Hippocampal formation (tissue), 2 donors: ENCODE results near the gene NKAPL.

Experiments used
- DNase-seq, 2 donors: peaks; one replicate each; lab custom pipeline; 2025; lab: John Stamatoyannopoulos, UW

Gene NKAPL

DNA sequence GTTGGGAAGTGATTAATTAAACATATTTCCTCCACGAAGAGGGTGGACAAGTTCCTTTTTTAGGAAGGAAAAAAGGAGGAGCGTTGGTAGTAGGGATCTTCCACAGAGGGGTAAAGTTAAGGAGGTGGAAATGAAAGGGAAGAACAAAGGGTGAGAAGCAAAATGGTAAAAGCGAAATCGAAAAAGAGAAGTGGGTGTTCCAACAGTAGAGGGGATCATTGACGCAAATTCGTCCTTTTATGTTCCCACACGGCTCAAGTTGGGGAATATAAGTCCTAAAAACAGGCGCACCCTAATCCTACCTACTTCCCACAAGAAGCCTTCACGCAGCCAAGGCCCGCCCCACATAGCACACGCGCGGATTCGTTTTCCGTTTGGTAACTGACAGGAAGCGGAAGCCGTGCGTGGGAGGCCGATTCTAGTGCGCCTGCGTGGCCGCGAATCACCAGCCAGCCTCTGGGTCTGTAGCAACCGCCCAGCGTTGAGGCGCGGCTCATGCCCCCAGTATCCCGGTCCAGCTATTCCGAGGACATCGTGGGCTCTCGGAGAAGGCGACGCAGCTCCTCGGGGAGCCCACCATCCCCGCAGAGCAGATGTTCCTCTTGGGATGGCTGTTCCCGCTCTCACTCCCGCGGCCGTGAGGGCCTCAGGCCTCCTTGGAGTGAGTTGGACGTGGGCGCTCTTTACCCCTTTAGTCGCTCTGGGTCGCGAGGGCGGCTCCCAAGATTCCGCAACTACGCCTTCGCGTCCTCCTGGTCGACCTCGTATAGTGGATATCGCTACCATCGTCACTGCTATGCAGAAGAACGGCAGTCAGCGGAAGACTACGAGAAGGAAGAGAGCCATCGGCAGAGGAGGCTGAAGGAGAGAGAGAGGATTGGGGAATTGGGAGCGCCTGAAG is at the start of gene NKAPL:
NKAPL (plus strand) TSS at position 421 of the 901 bp plus-strand sequence; CDS start at position 496, 75 bp downstream.
- peak in 1 of 2 donors; percentile 56 for DNase-seq

DNA sequence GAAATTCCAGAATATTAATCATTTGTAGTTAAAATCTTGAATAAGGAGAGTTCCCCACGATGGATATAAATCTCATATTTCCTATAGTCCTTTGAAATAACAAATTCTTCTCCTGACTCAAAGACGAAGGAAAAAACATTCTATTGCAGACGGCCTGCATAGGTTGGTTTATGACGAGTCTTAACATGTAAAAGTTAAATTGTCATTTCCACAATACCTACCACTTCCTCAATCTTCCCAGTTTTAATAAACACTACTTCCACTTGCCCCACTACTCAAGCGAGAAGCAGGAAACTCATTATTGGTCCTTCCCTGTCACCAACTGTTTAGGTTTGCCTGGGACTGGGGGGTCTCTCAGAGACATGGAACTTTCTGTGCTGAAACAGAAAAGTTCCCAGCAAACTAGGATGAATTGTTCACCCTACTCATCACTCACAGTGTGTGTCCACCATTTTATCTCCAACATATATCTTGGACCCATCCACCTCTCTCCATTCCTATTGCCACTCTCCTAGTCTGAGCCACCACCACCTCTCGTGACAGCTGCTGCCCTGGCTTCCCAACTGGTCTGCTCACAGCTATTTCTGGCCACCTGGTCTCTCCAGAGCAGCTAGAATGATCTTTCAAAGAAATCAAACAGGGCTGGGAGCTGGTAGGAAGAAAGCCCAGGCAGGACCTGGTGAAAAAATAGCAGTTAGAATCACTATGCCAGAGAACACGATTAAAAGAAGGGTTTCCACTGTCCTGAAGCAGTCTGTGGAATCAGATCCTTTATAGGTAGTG is 49.2 kb upstream of the NKAPL start:
- no peak for DNase-seq

DNA sequence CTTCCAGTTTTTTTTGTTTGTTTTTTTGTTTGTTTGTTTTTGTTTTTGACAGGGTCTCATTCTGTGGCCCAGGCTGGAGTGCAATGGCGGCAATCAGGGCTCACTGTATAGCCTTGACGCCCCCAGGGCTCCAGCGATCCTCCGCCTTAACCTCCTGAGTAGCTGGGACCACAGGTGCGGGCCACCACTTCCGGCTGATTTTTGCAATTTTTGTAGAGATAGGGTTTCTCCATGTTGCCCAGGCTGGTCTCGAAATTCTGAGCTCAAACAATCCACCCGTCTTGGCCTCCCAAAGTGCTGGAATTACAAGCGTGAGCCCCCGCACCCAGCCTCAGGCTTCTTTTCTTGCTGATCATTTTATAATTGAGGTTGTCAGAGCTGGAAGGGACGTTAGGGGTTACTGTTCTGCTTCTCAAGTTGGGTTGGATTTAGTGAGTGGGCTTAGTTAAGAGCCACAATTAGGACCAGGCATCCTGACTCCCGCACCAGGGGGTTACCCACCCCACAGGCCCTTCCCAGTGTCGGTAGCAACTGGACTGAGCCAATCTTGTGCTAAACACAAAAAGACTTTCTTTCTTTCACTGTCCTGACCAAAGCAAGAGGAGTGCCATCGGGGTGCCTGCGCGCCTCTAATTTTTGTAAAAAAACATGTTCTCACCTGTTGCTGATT is 47.1 kb upstream of the NKAPL start:
- DNase-seq: no peak

DNA sequence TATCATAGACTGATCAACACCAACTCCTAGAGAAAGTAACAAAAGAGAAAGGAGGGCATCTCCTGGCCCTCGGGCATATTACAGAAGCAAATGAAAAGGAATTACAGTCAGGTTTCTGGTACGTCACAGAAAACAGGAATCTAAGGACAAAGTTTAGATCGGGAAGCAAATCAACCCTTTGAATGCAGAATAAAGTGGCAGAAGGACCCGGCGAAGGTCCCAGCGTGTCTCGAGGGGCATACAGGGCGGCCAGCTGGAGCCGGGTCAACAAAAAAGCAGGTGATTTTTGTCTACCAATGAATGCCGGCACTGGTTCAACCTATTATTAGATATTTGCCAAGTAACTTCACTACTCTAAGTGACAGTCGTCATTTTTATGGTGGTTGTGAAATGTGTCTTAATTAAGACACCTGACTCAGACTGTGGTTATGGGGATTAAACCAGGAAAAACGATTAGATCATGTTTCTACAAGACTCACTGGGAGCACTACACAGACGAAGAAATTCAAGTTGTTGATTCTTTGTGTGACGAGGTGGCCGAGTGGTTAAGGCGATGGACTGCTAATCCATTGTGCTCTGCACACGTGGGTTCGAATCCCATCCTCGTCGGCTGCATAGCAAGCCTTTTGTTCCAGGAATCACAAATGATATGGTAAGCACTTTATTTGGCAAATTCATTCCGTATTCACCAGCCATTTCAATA is 46.4 kb upstream of the NKAPL start:
- DNase-seq: no peak

DNA sequence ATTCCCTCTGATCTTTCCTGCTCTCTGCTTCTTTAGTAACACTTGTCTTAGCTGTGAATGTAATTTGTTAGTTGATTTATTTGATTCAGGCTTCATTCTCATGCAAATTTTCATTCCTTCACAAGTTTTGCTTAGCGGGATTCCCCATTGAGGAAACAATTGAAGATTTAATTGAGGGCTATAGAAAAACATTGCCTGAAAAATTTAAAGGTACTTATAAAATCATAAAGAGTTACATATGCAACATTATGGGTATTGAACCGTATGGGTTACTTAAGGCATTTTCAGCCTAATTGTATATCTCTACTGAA is 45.9 kb upstream of the NKAPL start:
- DNase-seq: no peak

DNA sequence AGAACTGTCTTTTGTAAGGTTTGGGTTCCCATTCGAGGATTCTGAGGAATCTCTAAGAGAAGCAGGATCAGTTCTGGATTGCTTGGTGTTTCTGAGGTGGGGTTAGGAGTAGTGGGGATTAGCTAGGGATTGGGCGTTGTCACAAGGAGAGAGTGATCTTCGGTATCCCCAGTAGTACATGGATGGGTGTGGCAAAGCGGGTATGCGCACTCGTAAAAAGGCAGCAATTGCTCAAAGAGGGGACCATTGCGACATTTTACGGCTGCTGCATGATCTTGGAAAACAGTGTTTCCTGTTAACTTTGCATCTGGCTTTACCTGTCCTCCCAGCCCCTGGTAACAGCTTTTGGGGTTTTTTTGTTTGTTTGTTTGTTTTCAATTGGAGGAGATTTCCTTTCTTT is 43.7 kb upstream of the NKAPL start:
- DNase-seq: no peak

DNA sequence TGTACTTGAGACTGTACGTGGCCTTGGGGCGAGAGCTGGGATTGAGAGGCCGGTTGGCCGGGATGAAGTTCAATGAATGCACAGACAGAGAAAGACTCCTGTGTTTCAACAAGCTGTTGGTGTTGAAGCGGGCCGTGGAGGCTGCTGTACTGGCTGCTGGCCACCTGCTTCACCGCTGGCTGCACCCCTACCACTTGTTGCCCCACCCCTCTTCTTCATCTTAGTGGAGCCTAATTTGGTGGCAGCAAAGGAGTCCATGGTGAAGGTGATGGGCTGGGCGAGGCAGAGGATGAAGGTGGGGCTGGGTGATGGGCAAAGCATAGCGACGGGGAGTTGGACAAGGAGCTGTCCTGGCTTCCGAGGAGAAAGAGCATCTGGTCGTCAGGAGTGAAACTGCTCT is 41.2 kb upstream of the NKAPL start:
- DNase-seq: no peak

DNA sequence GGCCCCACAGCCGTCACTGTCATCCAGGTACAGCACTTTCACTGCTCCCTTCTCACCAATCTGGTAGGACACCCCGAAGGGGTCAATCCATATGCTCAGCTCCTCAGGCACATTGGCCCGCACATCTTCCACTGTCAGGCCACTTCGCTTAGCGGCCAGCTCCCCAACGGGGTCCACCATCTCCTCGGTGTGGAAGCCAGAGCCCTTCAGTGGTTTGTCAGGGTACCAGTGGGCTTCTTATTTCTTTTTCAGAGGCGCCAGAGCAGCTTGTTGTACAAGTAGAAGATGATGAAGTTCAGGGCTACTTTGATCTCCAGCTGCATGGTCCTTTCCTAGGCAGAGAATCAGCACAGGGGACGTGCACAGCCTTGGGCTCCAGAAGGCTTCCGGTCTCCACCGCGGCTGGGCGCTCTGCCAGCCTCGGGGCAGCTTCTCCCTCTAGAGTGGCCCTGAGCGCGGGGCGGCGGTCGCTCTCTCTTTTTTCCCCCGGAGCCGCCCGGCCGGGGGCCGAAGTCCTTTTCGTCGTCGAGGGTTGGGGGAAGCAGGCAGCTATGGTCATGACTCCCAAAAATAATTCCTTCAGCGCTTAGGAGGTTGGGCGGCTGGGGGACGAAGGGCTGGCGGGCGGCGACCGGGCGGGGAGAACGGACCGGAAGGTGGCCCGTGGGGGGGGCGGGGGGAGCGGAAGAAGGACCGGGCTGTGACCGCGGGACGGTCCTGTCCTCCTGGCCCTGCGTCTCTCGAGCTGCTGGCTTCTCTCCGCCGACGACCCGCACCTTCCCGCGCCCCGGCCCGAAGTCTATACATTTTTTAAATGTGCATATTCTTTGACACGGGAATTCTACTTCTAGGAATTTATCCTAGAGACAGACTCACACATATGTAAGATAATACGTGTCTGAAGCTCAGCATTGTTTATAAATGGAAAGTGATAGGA is 40.5 kb upstream of the NKAPL start:
- DNase-seq: peak in 1 of 2 donors; percentile 73

DNA sequence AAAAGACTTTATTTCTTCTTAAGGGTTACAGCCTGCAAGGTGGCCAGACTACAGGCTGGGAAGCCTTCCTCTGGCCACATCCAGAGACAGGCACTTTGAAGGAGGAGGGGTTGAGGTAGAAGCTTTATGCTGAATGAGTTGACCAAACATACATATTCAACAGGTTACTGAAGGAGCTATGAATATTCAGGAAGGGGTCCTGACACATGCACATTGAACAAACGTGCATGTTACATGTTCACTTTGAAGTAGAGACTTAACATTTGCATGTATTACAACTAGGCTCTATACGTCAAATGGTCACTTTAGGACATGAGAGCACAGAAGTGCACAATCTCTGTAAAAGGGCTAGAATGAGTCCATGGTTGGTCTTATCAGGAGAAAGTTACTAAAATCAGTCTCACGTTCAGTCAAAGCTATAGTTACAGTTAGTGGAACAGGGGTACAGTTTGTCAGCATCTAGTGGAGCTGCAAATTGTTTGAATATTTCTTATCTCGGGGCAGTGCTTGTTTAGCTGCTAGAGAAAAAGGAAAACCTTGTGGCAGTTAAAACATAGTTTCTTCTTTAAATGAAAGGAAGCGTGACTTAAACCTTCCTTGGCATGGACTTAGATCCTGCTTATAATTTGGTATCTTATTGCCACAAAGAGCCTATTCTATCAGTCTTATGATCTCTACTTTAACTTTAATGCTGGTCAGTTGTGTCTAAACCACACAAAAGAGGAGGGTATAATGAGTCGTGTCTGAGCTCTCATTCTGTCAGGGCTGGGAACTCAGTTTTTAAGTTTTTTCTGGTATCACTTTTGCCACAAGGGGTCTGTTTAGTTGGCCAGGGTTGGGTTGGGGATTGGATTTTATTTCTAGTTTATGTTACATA is 38.6 kb upstream of the NKAPL start:
- DNase-seq: no peak

DNA sequence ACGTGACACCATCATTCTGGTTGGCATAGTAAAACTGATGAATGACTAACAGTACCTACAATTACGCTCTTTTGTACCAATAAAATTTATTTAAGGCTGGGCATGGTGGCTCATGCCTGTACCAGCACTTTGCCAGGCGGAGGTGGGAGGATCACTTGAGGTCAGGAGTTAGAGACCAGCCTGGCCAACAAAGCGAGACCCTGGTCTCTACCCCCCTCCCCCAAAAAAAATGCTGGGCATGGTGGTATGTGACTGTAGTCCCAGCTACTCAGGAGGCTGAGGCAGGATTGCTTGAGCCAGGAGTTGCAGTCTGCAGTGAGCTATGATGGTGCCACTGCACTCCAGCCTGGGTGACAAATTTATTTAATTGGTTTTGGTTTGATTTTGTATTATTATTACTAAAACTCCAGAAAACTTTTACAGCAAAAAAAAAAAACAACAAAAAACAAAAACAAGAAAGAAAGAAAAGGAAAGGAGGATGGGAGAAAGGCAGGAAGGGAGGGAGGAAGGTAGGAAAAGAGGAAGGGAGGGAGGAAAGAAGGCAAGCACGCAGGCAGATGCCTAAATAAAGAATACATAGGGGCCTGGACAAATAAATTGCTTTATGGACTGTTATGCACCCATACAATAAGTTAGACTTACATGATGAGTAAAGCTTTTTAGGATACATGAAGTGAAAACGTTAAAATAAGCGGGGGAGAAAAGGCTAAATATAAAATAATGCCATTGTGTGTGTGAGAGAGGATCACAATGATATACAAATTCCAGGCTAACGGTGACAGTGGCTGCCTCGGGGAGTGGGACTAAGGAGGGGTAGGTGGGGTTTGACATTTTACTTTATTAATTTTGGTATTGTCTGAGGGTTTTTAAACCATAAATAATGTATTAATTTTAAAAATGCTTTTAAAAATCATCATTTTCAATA is 34.7 kb upstream of the NKAPL start:
- DNase-seq: no peak

DNA sequence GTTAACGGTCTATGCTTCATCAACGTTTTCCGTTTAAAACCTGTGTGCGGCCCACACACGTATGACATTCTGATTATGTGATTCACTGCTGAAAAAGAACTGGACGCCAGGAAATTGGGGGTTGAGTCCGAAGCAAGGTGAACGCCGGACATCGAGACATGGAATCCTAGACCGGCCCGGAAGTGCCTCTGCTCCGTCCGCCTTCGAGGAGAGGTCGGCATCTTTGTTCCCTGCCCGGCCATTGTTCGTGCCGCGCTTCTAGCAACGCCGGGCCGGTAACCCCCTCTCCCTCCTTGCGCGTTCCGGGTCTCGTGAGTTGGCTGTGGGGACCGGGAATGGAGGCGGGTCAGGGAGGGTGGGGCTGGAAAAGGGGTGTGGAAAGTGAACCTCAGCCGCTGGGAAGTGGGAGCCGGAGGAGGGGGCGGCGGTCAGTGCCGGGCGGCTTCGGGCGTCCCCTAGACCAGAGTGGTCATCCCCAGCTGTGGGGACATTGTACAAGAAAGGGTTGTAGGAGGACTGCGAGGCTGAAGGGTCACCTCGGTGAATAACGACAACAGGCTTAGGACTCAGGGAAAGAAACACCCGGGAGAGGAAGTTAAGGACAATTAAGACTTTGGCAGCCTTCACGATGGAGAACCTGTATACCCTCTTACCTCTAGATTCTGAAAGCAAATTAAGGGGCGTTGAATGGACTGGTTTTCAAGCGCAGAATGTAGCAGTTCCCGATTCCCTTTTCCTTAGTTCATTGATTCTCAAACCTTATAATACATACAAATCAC is 33.9 kb upstream of the NKAPL start, which contains the start of gene ZSCAN9:
ZSCAN9 (plus strand) TSS at position 220 of the 779 bp plus-strand sequence. CDS start 1,810 bp downstream, outside the sequence.
- peak; percentile 53 to 65 for DNase-seq

DNA sequence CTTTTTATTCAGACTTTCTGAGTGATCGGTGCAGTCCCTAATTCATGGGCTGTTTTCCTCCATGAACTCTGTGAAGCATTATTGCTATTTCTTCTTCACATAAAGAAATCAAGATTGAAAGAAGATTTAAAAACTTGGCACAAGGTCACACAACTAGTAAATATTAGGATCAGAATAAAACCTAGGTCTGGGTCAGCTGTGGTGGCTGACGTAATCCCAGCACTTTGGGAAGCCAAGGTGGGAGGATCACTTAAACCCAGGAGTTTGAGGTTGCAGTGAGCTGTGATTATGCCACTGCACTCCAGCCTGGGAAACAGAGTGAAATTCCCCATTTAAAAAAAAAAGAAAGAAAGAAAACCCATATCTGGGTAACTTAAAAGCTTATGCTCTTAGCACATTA is 32.6 kb upstream of the NKAPL start:
- no peak for DNase-seq

DNA sequence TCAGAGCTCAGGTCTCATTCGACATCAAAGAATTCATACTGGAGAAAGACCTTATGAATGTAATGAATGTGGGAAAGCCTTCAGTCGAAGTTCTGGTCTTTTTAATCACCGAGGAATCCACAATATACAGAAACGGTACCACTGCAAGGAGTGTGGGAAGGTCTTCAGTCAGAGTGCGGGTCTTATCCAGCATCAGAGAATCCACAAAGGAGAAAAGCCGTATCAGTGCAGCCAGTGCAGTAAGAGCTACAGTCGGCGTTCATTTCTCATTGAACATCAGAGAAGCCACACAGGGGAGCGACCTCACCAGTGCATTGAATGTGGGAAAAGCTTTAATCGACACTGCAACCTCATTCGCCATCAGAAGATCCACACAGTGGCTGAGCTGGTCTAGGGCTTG is 26.3 kb upstream of the NKAPL start:
- DNase-seq: no peak

DNA sequence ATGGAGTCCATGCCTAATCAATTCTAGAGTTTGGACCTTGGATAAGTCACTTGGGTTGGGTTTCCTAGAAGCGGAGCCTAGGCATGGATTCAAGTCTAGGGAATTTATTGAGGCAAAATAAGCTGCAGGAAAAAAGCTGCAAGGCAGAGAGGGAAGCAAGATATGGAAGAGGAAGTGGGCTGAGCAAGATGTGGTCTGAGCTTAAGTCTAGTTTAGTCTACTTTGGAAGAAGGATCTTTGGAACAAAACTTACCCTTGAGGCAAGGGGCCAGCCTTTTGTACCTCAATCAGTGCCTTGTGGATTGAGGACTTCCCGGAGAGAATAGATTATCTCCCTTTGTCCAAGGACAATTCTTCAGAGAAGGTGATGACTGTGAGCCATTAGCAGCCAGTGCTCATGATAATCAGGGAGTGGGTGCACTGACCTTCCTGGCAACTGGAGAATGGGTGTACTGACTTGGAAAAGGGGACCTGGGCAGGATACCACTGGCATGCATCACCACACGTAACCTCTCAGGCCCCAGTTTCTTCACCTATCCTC is 23.1 kb upstream of the NKAPL start:
- DNase-seq: no peak

DNA sequence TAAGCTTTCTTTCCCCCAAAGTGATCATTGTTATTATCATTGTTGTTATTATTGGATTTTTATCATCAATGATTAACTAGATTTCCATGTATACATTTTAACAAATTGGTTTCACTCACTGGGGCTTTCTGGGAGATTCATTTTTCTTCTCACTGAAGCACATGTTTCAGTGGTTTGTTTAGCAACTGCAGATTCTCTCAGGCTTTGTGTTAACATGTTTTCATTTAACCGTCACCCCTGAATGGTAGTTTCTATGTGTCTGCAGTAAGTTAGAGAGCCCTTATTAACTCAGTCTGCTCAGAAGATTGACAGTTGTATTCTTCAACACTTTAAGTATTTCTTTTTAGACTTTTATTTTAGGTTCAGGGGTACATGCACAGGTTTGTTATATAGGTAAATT is 19.5 kb upstream of the NKAPL start:
- DNase-seq: no peak

DNA sequence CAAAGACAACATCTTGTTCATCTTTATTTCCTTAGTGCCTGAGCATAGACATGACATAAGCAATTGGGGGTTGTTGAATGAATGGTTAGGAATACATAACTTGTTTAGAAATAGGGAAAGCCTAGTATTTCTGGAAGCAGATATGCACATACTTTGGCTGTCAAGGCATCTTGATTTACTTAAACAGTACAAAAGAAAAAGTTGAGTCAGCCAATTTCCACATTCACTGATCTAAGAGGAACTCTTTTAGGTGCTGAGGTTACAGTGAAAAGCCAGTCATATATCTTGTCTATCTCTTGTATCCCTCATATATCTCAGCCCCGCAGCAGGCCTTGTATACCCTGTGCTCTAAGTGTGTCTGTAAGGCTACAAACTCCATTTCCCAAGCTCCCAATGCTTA is 18.6 kb upstream of the NKAPL start:
- DNase-seq: no peak

DNA sequence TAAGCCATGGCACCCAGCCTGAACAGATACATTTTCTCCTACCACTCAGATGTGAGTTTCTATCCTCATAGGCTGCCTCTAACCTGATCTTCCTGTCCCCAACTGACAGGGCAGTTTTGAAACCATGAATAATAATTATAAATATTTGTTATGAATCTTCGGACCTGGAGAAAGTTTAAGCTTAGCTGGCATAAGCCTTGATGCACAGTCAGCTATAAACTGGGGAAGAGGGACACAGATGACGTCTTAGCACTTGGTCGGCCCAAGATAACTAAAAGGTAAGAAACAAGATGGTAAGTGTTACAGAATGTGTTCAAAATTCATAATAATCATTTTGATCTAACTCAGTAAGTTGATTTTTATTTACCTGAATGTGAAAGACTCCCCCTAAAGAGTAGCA is 15.2 kb upstream of the NKAPL start:
- DNase-seq: no peak
